ENCODE results near the gene LRCH3. TPM values are rescaled to one million over a fixed set of nuclear protein-coding genes. Genes with fewer than 3 reads are reported as not detected.

The LRCH3 gene
- total RNA-seq, 1 donor from 2014 or later, result 96.1 TPM

- no peak for ATAC-seq (ENCODE audit: low read depth)
- no peak for TF ChIP-seq CTCF (IDR thresholded peaks at IDR 0.05)
- ChIA-PET CTCF (no interaction called here), POLR2A (no interaction called here)
- Mint-ChIP-seq H3K4me1 (peaks cover 2% of the 10 kb centered on the region), H3K4me3 (no peak overlapping the region), H3K9me3 (no peaks in the 10 kb centered on the region), H3K27ac (no peak overlapping the region), H3K27me3 (no peaks in the 10 kb centered on the region), H3K36me3 (ENCODE audit: low read depth) (peaks cover 75% of the 10 kb centered on the region)
- DNase-seq, result no peak
- intact Hi-C loops (cut with micrococcal nuclease), result no loop called here
These were observed 63.7 kb downstream of the LRCH3 start for GRCh38 chr3:197854596-197855343.

- Mint-ChIP-seq H3K27me3 (no peaks in the 10 kb centered on the region), H3K9me3 (no peaks in the 10 kb centered on the region), H3K27ac (no peak overlapping the region), H3K4me1 (peaks cover 2% of the 10 kb centered on the region), H3K4me3 (no peak overlapping the region), H3K36me3 (ENCODE audit: low read depth) (peaks cover 75% of the 10 kb centered on the region)
- intact Hi-C loops (cut with micrococcal nuclease), result no loop called here
- no peak for DNase-seq
- TF ChIP-seq CTCF (IDR thresholded peaks at IDR 0.05), result no peak
- CTCF ChIA-PET, result no interaction called here
- POLR2A ChIA-PET, result no interaction called here
- ATAC-seq (ENCODE audit: low read depth), result no peak
These were observed 64.5 kb downstream of the LRCH3 start for GRCh38 chr3:197855571-197855970.

DNA sequence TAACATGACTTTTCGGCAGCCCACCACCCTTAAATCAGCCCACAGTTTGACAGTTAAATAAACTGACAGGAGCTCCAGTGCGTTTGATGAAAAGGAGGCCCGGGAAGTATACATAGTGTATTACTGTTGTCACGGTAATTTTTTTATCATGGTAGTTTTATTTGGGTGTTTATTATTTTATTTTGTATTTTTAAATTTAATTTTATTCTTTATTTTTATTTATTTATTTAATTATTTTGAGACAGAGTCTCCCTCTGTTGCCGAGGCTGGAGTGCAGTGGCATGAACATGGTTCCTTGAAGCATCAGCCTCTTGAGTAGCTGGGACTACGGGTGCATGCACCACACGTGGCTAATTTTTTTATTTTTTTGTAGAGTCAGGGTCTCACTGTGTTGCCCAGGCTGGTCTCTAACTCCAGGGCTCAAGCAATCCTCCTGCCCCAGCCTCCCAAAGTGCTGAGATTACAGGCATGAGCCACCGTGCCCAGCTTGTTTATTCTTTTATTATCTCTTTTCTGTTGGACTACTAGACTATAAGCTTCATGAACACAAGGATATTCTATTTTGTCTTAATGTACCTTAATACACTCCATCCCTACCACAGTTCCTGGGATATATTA, 65.3 kb downstream of the LRCH3 start:
- no peak for DNase-seq
- Mint-ChIP-seq H3K27ac (no peak overlapping the region), H3K4me1 (peaks cover 2% of the 10 kb centered on the region), H3K36me3 (ENCODE audit: low read depth) (peaks cover 72% of the 10 kb centered on the region), H3K9me3 (no peaks in the 10 kb centered on the region), H3K27me3 (no peaks in the 10 kb centered on the region), H3K4me3 (no peak overlapping the region)
- TF ChIP-seq CTCF (IDR thresholded peaks at IDR 0.05), result no peak
- ChIA-PET CTCF (no interaction called here), POLR2A (no interaction called here)
- ATAC-seq (ENCODE audit: low read depth), result no peak
- intact Hi-C loops (cut with micrococcal nuclease), result no loop called here

GRCh38 chr3:197858133-197858532, 67.1 kb downstream of the LRCH3 start:
- H3K4me3 Mint-ChIP-seq, result no peak overlapping the region
- ATAC-seq (ENCODE audit: low read depth), result no peak
- no peaks in the 10 kb centered on the region for H3K27me3 Mint-ChIP-seq
- no peak for DNase-seq
- H3K9me3 Mint-ChIP-seq, result no peaks in the 10 kb centered on the region
- peaks cover 2% of the 10 kb centered on the region for H3K4me1 Mint-ChIP-seq
- TF ChIP-seq CTCF (IDR thresholded peaks at IDR 0.05), result no peak
- intact Hi-C loops (cut with micrococcal nuclease), result no loop called here
- ChIA-PET CTCF (no interaction called here), POLR2A (no interaction called here)
- H3K27ac Mint-ChIP-seq, result no peak overlapping the region
- peaks cover 65% of the 10 kb centered on the region for H3K36me3 Mint-ChIP-seq (ENCODE audit: low read depth)

GRCh38 chr3:197858598-197858997, 67.5 kb downstream of the LRCH3 start:
- ChIA-PET CTCF (no interaction called here), POLR2A (no interaction called here)
- Mint-ChIP-seq H3K9me3 (no peaks in the 10 kb centered on the region), H3K4me1 (peaks cover 2% of the 10 kb centered on the region), H3K27me3 (no peaks in the 10 kb centered on the region), H3K36me3 (ENCODE audit: low read depth) (peaks cover 62% of the 10 kb centered on the region), H3K27ac (no peak overlapping the region), H3K4me3 (no peak overlapping the region)
- no peak for DNase-seq
- no peak for ATAC-seq (ENCODE audit: low read depth)
- TF ChIP-seq CTCF (IDR thresholded peaks at IDR 0.05), result no peak
- intact Hi-C loops (cut with micrococcal nuclease), result no loop called here

Measured in activated B cell treated with CpG ODN at 0.5 μM for 24 hours (primary cell).